Measurements from ENCODE around the gene ERICH6.
"Not testable (repeated sequence)": the region's sequence is repeated elsewhere in the genome, so short reads cannot be mapped to it uniquely, and the experiment has no call there.

The ERICH6 gene

GRCh38 chr3:150635076-150635475 is 68.6 kb downstream of the ERICH6 start:
- TF ChIP-seq, protein P1, sequence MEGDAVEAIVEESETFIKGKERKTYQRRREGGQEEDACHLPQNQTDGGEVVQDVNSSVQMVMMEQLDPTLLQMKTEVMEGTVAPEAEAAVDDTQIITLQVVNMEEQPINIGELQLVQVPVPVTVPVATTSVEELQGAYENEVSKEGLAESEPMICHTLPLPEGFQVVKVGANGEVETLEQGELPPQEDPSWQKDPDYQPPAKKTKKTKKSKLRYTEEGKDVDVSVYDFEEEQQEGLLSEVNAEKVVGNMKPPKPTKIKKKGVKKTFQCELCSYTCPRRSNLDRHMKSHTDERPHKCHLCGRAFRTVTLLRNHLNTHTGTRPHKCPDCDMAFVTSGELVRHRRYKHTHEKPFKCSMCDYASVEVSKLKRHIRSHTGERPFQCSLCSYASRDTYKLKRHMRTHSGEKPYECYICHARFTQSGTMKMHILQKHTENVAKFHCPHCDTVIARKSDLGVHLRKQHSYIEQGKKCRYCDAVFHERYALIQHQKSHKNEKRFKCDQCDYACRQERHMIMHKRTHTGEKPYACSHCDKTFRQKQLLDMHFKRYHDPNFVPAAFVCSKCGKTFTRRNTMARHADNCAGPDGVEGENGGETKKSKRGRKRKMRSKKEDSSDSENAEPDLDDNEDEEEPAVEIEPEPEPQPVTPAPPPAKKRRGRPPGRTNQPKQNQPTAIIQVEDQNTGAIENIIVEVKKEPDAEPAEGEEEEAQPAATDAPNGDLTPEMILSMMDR (conservative IDR thresholded peaks at IDR 0.05; ENCODE audit: low read depth, low read length): no peak
- no peak overlapping the region for H3K4me3 ChIP-seq (ENCODE audit: low read depth, low read length)
- DNase-seq (ENCODE audit: low read depth): peak; percentile 7

- no peak for DNase-seq (ENCODE audit: low read depth)
- no peak overlapping the region for H3K4me3 ChIP-seq (ENCODE audit: low read depth, low read length)
- TF ChIP-seq, protein P1 (conservative IDR thresholded peaks at IDR 0.05; ENCODE audit: low read depth, low read length): no peak
Observed at GRCh38 chr3:150631515-150632221, 72.1 kb downstream of the ERICH6 start.

GRCh38 chr3:150627557-150627956 is 76.2 kb downstream of the ERICH6 start:
- no peak overlapping the region for H3K4me3 ChIP-seq (ENCODE audit: low read depth, low read length)
- TF ChIP-seq, protein P1 (conservative IDR thresholded peaks at IDR 0.05; ENCODE audit: low read depth, low read length): no peak
- DNase-seq (ENCODE audit: low read depth): peak; percentile 54

DNA sequence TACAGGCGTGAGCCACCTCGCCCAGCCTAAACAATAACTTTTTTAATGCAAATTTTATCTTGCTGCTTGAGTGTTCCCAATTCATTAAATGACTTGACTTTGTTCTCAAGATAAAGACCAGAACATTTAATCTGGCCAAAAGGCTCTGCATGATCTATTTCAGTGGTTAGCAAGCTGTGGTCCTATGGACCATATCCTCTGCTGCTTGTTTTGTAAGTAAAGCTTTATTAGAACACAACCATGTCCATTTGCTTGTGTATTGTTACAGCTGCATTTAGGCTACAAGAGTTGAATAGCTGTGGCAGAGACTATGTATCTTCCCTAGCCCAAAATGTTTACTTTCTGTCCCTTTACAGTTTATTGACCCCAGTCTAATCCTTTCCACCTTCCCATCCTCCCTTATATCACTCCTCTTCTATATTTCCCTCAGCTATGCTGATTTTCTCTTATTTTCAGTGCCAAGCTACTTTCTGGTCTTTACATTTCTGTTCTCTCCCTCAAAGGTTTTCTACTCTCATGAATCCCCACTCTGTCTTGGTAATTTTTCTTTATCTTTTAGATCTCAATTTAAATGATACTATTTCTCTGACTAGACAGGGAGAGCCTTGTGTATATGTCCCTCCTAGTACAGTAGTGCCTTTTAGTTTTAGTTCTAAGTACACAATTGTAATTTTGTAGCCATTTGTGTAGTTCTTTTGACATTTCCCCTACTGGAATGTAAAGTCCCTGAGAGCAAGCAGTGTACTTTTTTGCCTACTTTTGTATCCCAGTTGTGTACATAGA is 77.4 kb downstream of the ERICH6 start:
- no peak overlapping the region for H3K4me3 ChIP-seq (ENCODE audit: low read depth, low read length)
- no peak for DNase-seq (ENCODE audit: low read depth)
- TF ChIP-seq, protein P1 (conservative IDR thresholded peaks at IDR 0.05; ENCODE audit: low read depth, low read length): no peak

DNA sequence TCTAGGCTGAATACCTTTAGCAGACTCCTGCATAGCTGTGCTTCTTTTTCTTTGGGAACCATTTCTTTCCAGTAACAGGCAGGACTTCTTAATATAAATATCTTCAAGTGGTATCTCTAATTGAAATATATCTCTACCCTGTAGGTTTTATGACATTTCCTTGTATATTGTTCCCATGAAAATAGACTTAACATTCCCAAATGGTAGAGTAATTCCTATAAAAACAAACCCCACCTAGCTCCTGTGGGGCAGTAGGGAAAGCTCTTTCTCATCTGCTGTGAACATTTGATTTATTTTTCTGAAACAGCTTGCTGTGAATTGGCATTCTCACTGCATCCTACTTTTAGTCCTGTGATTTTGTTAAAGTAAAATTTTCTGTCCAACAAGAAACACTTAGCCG is 79.8 kb downstream of the ERICH6 start:
- no peak overlapping the region for H3K4me3 ChIP-seq (ENCODE audit: low read depth, low read length)
- no peak for DNase-seq (ENCODE audit: low read depth)
- TF ChIP-seq, protein P1 (conservative IDR thresholded peaks at IDR 0.05; ENCODE audit: low read depth, low read length): no peak

- not testable (repeated sequence) for H3K4me3 ChIP-seq (ENCODE audit: low read depth, low read length)
- peak; percentile 57 for DNase-seq (ENCODE audit: low read depth)
Observed at GRCh38 chr3:150622955-150623354, 80.8 kb downstream of the ERICH6 start.

DNA sequence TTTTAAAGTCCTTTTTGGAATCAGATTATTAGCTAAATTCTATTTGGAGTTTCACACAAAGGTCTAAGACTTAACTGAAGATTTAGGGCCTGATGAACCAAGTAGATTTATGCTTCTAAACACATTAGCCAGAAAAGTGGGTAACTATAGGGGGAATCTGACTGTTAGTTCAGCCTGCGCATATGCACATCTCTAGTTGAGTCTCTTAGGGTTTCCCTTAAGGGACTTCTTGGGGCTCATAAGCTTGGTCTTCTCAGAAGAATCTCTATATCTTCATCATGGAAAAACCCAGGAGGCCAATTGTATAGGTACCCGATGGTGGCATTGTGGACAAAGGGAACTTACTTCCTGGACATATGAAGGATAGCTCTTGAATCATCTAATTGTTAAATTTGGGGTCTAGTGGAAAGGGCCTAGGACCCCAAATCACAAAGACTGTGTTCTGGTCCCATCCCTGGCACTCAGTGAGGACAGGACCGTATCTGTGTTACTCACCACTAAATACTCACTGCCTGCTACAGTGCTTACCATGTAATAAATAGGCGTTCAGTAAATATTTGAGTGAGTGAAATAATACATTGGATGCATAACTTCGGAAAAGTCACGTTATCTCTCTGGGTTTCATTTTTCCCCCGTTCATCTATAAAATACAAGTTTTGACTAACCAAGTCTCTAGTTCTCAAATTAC is 83.6 kb downstream of the ERICH6 start:
- no peak overlapping the region for H3K4me3 ChIP-seq (ENCODE audit: low read depth, low read length)
- DNase-seq (ENCODE audit: low read depth): no peak
- TF ChIP-seq, protein P1 (conservative IDR thresholded peaks at IDR 0.05; ENCODE audit: low read depth, low read length): no peak
